Right lobe of liver (tissue), 6 donors: ENCODE data around the gene PPP1R14B. TPM values are rescaled to one million over a fixed set of nuclear protein-coding genes. Genes with fewer than 3 reads are reported as not detected.

Source experiments
- ATAC-seq, 4 donors: fragments of 200-7000 bp; cut with Tn5 transposase; one replicate each; pipeline ENCODE4 v1.9.1; 2020; ENCODE audit warnings: mild to moderate bottlenecking in 4 of 4, moderate library complexity in 4 of 4
- DNase-seq, 3 donors: peaks; one replicate each; pipeline ENCODE4 v3.0.0-alpha.2; 2020
- H3K27ac ChIP-seq, 3 donors: fragments of 200-600 bp; one replicate each; pipeline ENCODE4 v1.8.0; 2022
- H3K27me3 ChIP-seq, 2 donors: fragments of 200-600 bp; one replicate each; pipeline ENCODE4 v1.8.0; 2022
- H3K36me3 ChIP-seq, 4 donors: fragments of 200-600 bp; sonication (generic) in 1 of 4; one replicate each; pipeline versions ENCODE4 v1.5.1 to v1.8.0; 2017 to 2022; ENCODE audit warnings: control low read depth in 1 of 4
- H3K4me1 ChIP-seq, 4 donors: fragments of 200-600 bp; sonication (generic) in 1 of 4; one replicate each; pipeline versions ENCODE4 v1.5.1 to v1.8.0; 2017 to 2022; ENCODE audit warnings: control low read depth in 1 of 4
- H3K4me3 ChIP-seq, 3 donors: fragments of 200-600 bp; one replicate each; pipeline ENCODE4 v1.8.0; 2022
- H3K9me3 ChIP-seq, 4 donors: fragments of 200-600 bp; sonication (generic) in 1 of 4; one replicate each; pipeline versions ENCODE4 v1.5.1 to v1.8.0; 2017 to 2022; ENCODE audit warnings: control low read depth in 1 of 4
- POLR2A ChIP-seq: fragments of 450-650 bp; IDR thresholded peaks from one replicate; pipeline ENCODE4 v1.6.1; 2017; ENCODE audit warnings: antibody characterized with exemption, mild to moderate bottlenecking
- WGBS: methylation state at CpG from one replicate; pipeline ENCODE4 v1.1.6; 2018; ENCODE audit warnings: low coverage, low lambda C conversion rate; ENCODE audit not compliant: insufficient coverage; ENCODE audit errors: missing lambda C conversion rate; 5-methylcytosine and 5-hydroxymethylcytosine counted together
- intact Hi-C, 2 donors: fragments of 100-400 bp; cut with DNase I; formaldehyde crosslinking; loops; one replicate each; pipeline versions ENCODE4 v1.11.2 to v1.14.1; 2022
- total RNA-seq, 6 experiments: library from RNA; depleted of rRNA in 2 of 6; stranded (reverse); fragments of >200 nt in 2 of 6; fragmentation: NEBNext Ultra II Directional in 3 of 6; extraction: Animal tissue kit (Norgen Biotek cat#: 25700) in 3 of 6; gene quantifications; one replicate each; pipeline versions ENCODE4 v1.1.0 to v1.2.4, GENCODE V29; 2016 to 2023
- TF ChIP-seq, protein P1 (sequence below), 4 donors: fragments of 200-600 bp in 3 of 4; fragments of 450-650 bp in 1 of 4; IDR thresholded peaks; one replicate each; pipeline versions ENCODE4 v1.5.1 to v1.8.0; 2016 to 2022; ENCODE audit warnings: antibody characterized with exemption in 4 of 4, mild to moderate bottlenecking in 2 of 4
- donor health status: DM: no; HTN: yes; CAD: no.
- donor health status: DM: no; HTN: no; CAD: no.
- donor health status: DM: no; HTN: no; CAD: no.
- donor health status: DM: no; HTN: yes; CAD: no.
- donor health status: DM: no; HTN: yes; CAD: no.

PPP1R14B gene
- total RNA-seq, 6 experiments from 2014 or later: 34.1 to 90.3 (median 49.7) TPM

GRCh38 chr11:64261556-64262080 lies 14.9 kb upstream of the PPP1R14B start:
- Histone ChIP-seq H3K27me3 (no peaks in the 10 kb centered on the region), H3K27ac (no peak overlapping the region), H3K36me3 (peaks cover 0 to under 1% (median 0%) of the 10 kb centered on the region in 4 donors), H3K4me3 (no peak overlapping the region), H3K9me3 (no peaks in the 10 kb centered on the region), H3K4me1 (no peaks in the 10 kb centered on the region)
- ATAC-seq (no peak), DNase-seq (no peak)
- TF ChIP-seq, protein P1, sequence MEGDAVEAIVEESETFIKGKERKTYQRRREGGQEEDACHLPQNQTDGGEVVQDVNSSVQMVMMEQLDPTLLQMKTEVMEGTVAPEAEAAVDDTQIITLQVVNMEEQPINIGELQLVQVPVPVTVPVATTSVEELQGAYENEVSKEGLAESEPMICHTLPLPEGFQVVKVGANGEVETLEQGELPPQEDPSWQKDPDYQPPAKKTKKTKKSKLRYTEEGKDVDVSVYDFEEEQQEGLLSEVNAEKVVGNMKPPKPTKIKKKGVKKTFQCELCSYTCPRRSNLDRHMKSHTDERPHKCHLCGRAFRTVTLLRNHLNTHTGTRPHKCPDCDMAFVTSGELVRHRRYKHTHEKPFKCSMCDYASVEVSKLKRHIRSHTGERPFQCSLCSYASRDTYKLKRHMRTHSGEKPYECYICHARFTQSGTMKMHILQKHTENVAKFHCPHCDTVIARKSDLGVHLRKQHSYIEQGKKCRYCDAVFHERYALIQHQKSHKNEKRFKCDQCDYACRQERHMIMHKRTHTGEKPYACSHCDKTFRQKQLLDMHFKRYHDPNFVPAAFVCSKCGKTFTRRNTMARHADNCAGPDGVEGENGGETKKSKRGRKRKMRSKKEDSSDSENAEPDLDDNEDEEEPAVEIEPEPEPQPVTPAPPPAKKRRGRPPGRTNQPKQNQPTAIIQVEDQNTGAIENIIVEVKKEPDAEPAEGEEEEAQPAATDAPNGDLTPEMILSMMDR (IDR thresholded peaks at IDR 0.05): no peak
- no peak for TF ChIP-seq POLR2A
- intact Hi-C loops: no loop called here
- 93% methylated on average over 3 of the region's 18 CpGs for WGBS

GRCh38 chr11:64260147-64260708 lies 13.5 kb upstream of the PPP1R14B start:
- intact Hi-C loops: no loop called here
- no peak for ATAC-seq
- 87% methylated on average over 4 of the region's 6 CpGs for WGBS

GRCh38 chr11:64259533-64260067 lies 12.9 kb upstream of the PPP1R14B start:
- no peak for ATAC-seq
- Histone ChIP-seq H3K4me3 (no peak overlapping the region), H3K27me3 (no peaks in the 10 kb centered on the region), H3K36me3 (peaks cover 0 to 5% (median 0%) of the 10 kb centered on the region in 4 donors), H3K4me1 (no peaks in the 10 kb centered on the region), H3K9me3 (no peaks in the 10 kb centered on the region), H3K27ac (no peak overlapping the region)
- intact Hi-C loops: no loop called here
- DNase-seq: no peak
- TF ChIP-seq, protein P1 (IDR thresholded peaks at IDR 0.05): no peak
- TF ChIP-seq POLR2A: no peak
- whole genome bisulfite sequencing: 63% methylated on average over 3 of the region's 4 CpGs

More at GRCh38 chr11:64260147-64260708, 13.5 kb upstream of the PPP1R14B start:
- no peaks in the 10 kb centered on the region for H3K9me3 ChIP-seq
- no peak overlapping the region for H3K27ac ChIP-seq
- H3K27me3 ChIP-seq: no peaks in the 10 kb centered on the region
- no peak for DNase-seq
- no peak for TF ChIP-seq POLR2A
- H3K36me3 ChIP-seq: peaks cover 0 to 5% (median 0%) of the 10 kb centered on the region in 4 donors
- H3K4me1 ChIP-seq: no peaks in the 10 kb centered on the region
- no peak overlapping the region for H3K4me3 ChIP-seq

GRCh38 chr11:64258946-64259532 lies 12.3 kb upstream of the PPP1R14B start:
- peaks cover 0 to 5% (median 0%) of the 10 kb centered on the region in 4 donors for H3K36me3 ChIP-seq
- no peaks in the 10 kb centered on the region for H3K27me3 ChIP-seq
- H3K4me3 ChIP-seq: no peak overlapping the region
- intact Hi-C loops: no loop called here
- no peak for ATAC-seq
- 86% methylated on average over 8 of the region's 32 CpGs for WGBS
- H3K27ac ChIP-seq: no peak overlapping the region
- no peaks in the 10 kb centered on the region for H3K9me3 ChIP-seq
- no peak for DNase-seq
- H3K4me1 ChIP-seq: no peaks in the 10 kb centered on the region
- TF ChIP-seq, protein P1 (IDR thresholded peaks at IDR 0.05): no peak
- no peak for TF ChIP-seq POLR2A

- WGBS: no CpG with 5 or more reads among the region's 24 CpGs
- DNase-seq (no peak), ATAC-seq (no peak)
- no peaks in the 10 kb centered on the region for H3K27me3 ChIP-seq
- H3K9me3 ChIP-seq: no peaks in the 10 kb centered on the region
- peaks cover 0 to 5% (median 0%) of the 10 kb centered on the region in 4 donors for H3K36me3 ChIP-seq
- H3K4me3 ChIP-seq: no peak overlapping the region
- intact Hi-C loops: no loop called here
- TF ChIP-seq, protein P1 (IDR thresholded peaks at IDR 0.05): no peak
- no peaks in the 10 kb centered on the region for H3K4me1 ChIP-seq
- H3K27ac ChIP-seq: no peak overlapping the region
Measured at GRCh38 chr11:64258356-64258755, 11.6 kb upstream of the PPP1R14B start.
